OCI-LY7 (cell line): ENCODE measurements around the gene PCDH1. TPM values are rescaled to one million over a fixed set of nuclear protein-coding genes. Genes with fewer than 3 reads are reported as not detected.

Experiments used
- BruUV-seq: library from RNA; stranded (reverse); fragments of 400-500 nt; replicated peaks from 2 replicates; lab custom pipeline; 2021; lab: Mats Ljungman, UMichigan
- CTCF ChIA-PET: fragments of 300-600 bp; sonication (Branson Sonifier 250); formaldehyde crosslinking; loops from one replicate; lab custom pipeline; 2022; ENCODE audit warnings: antibody characterized with exemption; ENCODE audit not compliant: unreplicated experiment; lab: Charles Lee
- POLR2A ChIA-PET: fragments of 300-600 bp; sonication (Branson Sonifier 250); formaldehyde crosslinking; loops from one replicate; lab custom pipeline; 2022; ENCODE audit warnings: antibody characterized with exemption; lab: Charles Lee
- DNase-seq: peaks from one replicate; pipeline ENCODE4 v3.0.0-alpha.2; 2015; ENCODE audit warnings: low spot score
- H2AFZ ChIP-seq: fragments of 200-600 bp; sonication (generic), shearing (Covaris generic); 2 replicates; pipeline ENCODE4 v1.6.1; 2014; ENCODE audit warnings: mild to moderate bottlenecking, antibody characterized with exemption, low read length, moderate library complexity
- H3K27ac ChIP-seq: fragments of 200-600 bp; sonication (generic); 2 replicates; pipeline ENCODE4 v1.5.1; 2014; ENCODE audit warnings: mixed run types, low read depth, mild to moderate bottlenecking, moderate library complexity, low read length, inconsistent platforms; ENCODE audit not compliant: poor library complexity, severe bottlenecking
- H3K36me3 ChIP-seq: fragments of 200-600 bp; sonication (generic); 2 replicates; pipeline ENCODE4 v1.6.1; 2014; ENCODE audit warnings: mild to moderate bottlenecking, antibody characterized with exemption, low read length, moderate library complexity, mixed read lengths; ENCODE audit not compliant: insufficient read depth
- H3K4me1 ChIP-seq: fragments of 200-600 bp; sonication (generic); 2 replicates; pipeline ENCODE4 v1.5.1; 2014; ENCODE audit warnings: mild to moderate bottlenecking, low read length; ENCODE audit not compliant: insufficient read depth, poor library complexity, severe bottlenecking
- H3K4me2 ChIP-seq: fragments of 200-600 bp; sonication (generic); 2 replicates; pipeline ENCODE4 v1.6.1; 2014; ENCODE audit warnings: mild to moderate bottlenecking, low read length
- H3K4me3 ChIP-seq: fragments of 200-600 bp; sonication (generic); 2 replicates; pipeline ENCODE4 v1.5.1; 2014; ENCODE audit warnings: mild to moderate bottlenecking, low read depth, low read length; ENCODE audit not compliant: poor library complexity, severe bottlenecking
- H3K79me2 ChIP-seq: fragments of 200-600 bp; sonication (generic); 2 replicates; pipeline ENCODE4 v1.6.1; 2016; ENCODE audit warnings: low read depth, mild to moderate bottlenecking, low read length, moderate library complexity, mixed read lengths; ENCODE audit not compliant: insufficient read depth
- H3K9me2 ChIP-seq: fragments of 200-600 bp; sonication (generic); 2 replicates; pipeline ENCODE4 v1.6.1; 2016; ENCODE audit warnings: mild to moderate bottlenecking, low read length, mixed read lengths; ENCODE audit not compliant: insufficient read depth
- H3K9me3 ChIP-seq: fragments of 200-600 bp; sonication (generic); 2 replicates; pipeline ENCODE4 v1.6.1; 2014; ENCODE audit warnings: mild to moderate bottlenecking, mixed run types, low read length, mixed read lengths
- H4K20me1 ChIP-seq: fragments of 200-600 bp; sonication (generic); 2 replicates; pipeline ENCODE4 v1.6.1; 2014; ENCODE audit warnings: mild to moderate bottlenecking, antibody characterized with exemption, low read length, moderate library complexity, mixed read lengths; ENCODE audit not compliant: insufficient read depth
- EZH2phosphoT487 ChIP-seq: fragments of 200-600 bp; sonication (generic); IDR thresholded peaks from 2 replicates; pipeline ENCODE4 v1.6.1; 2018; ENCODE audit warnings: low read depth, borderline replicate concordance, mild to moderate bottlenecking, mixed run types, antibody characterized with exemption, low read length, moderate library complexity, mixed read lengths
- intact Hi-C: fragments of 100-400 bp; cut with micrococcal nuclease; formaldehyde crosslinking; loops from one replicate; pipeline ENCODE4 v1.10.0; 2022; ENCODE audit not compliant: unreplicated experiment
- total RNA-seq, 2 experiments: library from RNA; depleted of rRNA in 1 of 2; stranded (reverse); fragments of >200 nt in 1 of 2; shearing (Covaris generic) in 1 of 2; gene quantifications; 2 replicates each; pipeline ENCODE4 v1.2.3, GENCODE V29; 2014 to 2022
- TF ChIP-seq, protein P1 (sequence below): fragments of 200-600 bp; sonication (generic); conservative IDR thresholded peaks from 2 replicates; pipeline ENCODE4 v1.5.1; 2014; ENCODE audit warnings: mild to moderate bottlenecking, antibody characterized with exemption, low read length, moderate library complexity, mixed read lengths

The PCDH1 gene
- total RNA-seq, 2 experiments from 2014 or later, result not detected

DNA sequence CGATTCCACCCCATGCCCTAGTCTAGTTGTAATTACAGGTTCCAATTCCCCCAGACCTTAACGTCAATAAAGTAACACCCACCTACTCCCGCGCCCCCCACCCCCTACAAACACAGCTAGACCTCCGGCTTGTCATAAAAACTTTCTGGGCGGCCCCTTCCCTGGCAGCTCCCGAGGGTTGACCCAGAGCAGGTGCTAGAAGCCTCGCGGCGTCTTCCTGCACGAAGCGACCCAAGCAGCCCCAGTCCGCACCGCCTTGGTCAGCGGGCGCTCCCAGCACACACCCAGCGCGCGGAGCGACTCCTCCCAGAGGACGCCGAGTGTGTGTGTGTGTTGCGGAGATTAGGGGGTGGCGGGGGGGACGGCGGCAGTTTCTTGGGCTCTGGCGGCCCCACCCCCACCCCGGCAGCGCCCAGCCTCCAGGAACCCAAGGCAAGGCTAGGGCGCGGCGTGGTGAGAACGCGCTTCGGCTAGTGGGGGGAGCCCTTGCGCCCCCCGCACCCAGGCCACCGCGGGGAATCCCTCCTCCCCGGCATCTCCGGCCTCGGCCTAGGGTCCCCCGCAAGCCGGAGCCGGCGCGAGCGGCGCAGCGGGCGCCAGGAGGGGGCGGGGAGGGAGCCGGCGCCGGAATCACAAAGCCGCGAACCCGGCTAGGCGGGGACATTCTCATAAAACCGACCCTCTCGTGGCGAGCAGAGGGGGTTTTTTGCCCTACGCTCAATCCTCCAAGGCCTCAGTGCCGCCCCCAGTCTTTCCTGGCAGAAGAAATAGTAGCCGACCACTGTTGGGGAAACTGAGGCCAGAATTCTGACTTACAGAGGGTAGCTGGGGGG is 2.2 kb downstream of the PCDH1 start:
- CTCF ChIA-PET, result interaction anchor here (0.6 kb wide), 2 partner anchors 13 to 64 kb away, joined by 14 to 15 read pairs; no protein-coding TSS in a partner anchor
- H3K9me2 ChIP-seq, result no peaks in the 10 kb centered on the region
- POLR2A ChIA-PET, result no interaction called here

DNA sequence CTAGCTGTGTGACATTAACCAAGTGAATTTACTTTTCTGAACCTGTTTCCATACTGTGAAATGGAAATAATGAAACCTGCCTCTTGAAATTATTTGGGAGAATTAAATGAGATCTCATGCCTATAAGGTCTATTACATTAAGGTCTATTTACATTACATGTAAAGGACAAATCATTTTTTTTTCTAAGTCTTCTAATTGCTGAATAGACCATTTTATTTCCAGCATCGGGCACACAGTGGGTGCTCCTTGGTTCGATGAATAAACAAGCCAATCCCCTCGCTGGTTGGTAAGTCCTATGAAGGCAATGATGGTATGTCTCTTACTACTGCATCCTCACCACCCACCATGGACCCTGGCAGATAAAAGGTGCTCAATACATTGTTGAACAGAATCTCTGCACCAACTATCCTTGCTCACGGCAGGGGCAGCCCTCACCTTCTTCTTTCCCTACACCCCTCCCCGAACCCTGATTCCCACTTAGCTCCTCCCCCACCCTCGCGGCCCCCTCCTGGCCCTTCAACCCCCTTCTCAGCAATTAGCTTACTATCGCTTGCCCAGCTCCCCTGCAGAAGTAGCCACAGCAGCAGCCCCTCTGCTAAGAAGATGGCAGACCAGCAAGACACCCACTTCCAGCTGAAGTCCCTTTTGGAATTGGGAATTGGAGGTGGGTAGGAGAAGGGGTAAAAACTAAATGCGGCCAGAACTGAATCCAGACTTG is 3.0 kb downstream of the PCDH1 start:
- Histone ChIP-seq H3K4me1 (peaks cover 10% of the 10 kb centered on the region), H3K9me3 (no peaks in the 10 kb centered on the region), H3K9me2 (no peaks in the 10 kb centered on the region), H3K27ac (no peak overlapping the region), H3K79me2 (no peaks in the 10 kb centered on the region), H3K4me3 (no peak overlapping the region), H4K20me1 (no peaks in the 10 kb centered on the region), H3K36me3 (no peaks in the 10 kb centered on the region), H3K4me2 (no peak overlapping the region), H2AFZ (no peak overlapping the region)
- TF ChIP-seq EZH2phosphoT487, result no peak
- TF ChIP-seq, protein P1, sequence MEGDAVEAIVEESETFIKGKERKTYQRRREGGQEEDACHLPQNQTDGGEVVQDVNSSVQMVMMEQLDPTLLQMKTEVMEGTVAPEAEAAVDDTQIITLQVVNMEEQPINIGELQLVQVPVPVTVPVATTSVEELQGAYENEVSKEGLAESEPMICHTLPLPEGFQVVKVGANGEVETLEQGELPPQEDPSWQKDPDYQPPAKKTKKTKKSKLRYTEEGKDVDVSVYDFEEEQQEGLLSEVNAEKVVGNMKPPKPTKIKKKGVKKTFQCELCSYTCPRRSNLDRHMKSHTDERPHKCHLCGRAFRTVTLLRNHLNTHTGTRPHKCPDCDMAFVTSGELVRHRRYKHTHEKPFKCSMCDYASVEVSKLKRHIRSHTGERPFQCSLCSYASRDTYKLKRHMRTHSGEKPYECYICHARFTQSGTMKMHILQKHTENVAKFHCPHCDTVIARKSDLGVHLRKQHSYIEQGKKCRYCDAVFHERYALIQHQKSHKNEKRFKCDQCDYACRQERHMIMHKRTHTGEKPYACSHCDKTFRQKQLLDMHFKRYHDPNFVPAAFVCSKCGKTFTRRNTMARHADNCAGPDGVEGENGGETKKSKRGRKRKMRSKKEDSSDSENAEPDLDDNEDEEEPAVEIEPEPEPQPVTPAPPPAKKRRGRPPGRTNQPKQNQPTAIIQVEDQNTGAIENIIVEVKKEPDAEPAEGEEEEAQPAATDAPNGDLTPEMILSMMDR, result no peak
- DNase-seq, result no peak
- intact Hi-C loops, result loop anchor here (5.0 kb wide), 2 partner anchors 38 to 63 kb away; no protein-coding TSS in a partner anchor
- ChIA-PET CTCF (interaction anchor here (0.6 kb wide), 2 partner anchors 12 to 64 kb away, joined by 14 to 15 read pairs; no protein-coding TSS in a partner anchor), POLR2A (no interaction called here)
- BruUV-seq, result no TSS peak

More for the DNA sequence above, 2.2 kb downstream of the PCDH1 start:
- Histone ChIP-seq H3K4me2 (no peak overlapping the region), H3K36me3 (no peaks in the 10 kb centered on the region), H2AFZ (no peak overlapping the region), H4K20me1 (no peaks in the 10 kb centered on the region), H3K4me1 (peaks cover 10% of the 10 kb centered on the region), H3K27ac (no peak overlapping the region), H3K4me3 (no peak overlapping the region), H3K9me3 (no peaks in the 10 kb centered on the region), H3K79me2 (no peaks in the 10 kb centered on the region)
- TF ChIP-seq EZH2phosphoT487, result no peak
- TF ChIP-seq, protein P1, result no peak
- DNase-seq, result no peak
- intact Hi-C loops, result loop anchor here (5.0 kb wide), 2 partner anchors 39 to 64 kb away; no protein-coding TSS in a partner anchor
- no TSS peak for BruUV-seq
